Duodenal mucosa (tissue), 2 donors: ENCODE measurements around the gene CFAP43.

Experiments used
- H3K27ac ChIP-seq: one replicate; pipeline ENCODE4 v1.7.0; 2013; ENCODE audit warnings: low read depth, low read length
- H3K27me3 ChIP-seq, 2 donors: one replicate each; pipeline ENCODE4 v1.7.0; 2013; ENCODE audit warnings: low read length in 2 of 2, control low read depth in 1 of 2; ENCODE audit not compliant: insufficient read depth in 2 of 2, control insufficient read depth in 1 of 2
- H3K36me3 ChIP-seq, 2 donors: one replicate each; pipeline ENCODE4 v1.7.0; 2013; ENCODE audit warnings: low read length in 2 of 2, control low read depth in 1 of 2; ENCODE audit not compliant: insufficient read depth in 2 of 2, control insufficient read depth in 1 of 2
- H3K4me1 ChIP-seq, 2 donors: one replicate each; pipeline ENCODE4 v1.7.0; 2013; ENCODE audit warnings: low read length in 2 of 2, control low read depth in 1 of 2; ENCODE audit not compliant: insufficient read depth in 2 of 2, control insufficient read depth in 1 of 2
- H3K4me3 ChIP-seq, 2 donors: one replicate each; pipeline ENCODE4 v1.7.0; 2013; ENCODE audit warnings: low read length in 2 of 2, low read depth in 1 of 2
- H3K9ac ChIP-seq, 2 donors: one replicate each; pipeline ENCODE4 v1.7.0; 2013; ENCODE audit warnings: low read length in 2 of 2, low read depth in 1 of 2
- H3K9me3 ChIP-seq, 2 donors: one replicate each; pipeline ENCODE4 v1.7.0; 2013; ENCODE audit warnings: low read length in 2 of 2, control low read depth in 1 of 2; ENCODE audit not compliant: control insufficient read depth in 1 of 2

CFAP43 gene

GRCh38 chr10:104151737-104152136 lies 80.4 kb downstream of the CFAP43 start:
- Histone ChIP-seq H3K36me3 (no peaks in the 10 kb centered on the region), H3K9me3 (peaks cover 0 to 5% of the 10 kb centered on the region in 2 donors), H3K4me1 (no peaks in the 10 kb centered on the region), H3K27ac (no peak overlapping the region), H3K9ac (no peak overlapping the region), H3K27me3 (peaks cover 0 to 3% of the 10 kb centered on the region in 2 donors), H3K4me3 (no peak overlapping the region)

GRCh38 chr10:104150139-104150538 lies 82.0 kb downstream of the CFAP43 start:
- Histone ChIP-seq H3K4me3 (no peak overlapping the region), H3K27ac (no peak overlapping the region), H3K36me3 (no peaks in the 10 kb centered on the region), H3K9ac (no peak overlapping the region), H3K9me3 (peaks cover 0 to 5% of the 10 kb centered on the region in 2 donors), H3K27me3 (no peaks in the 10 kb centered on the region), H3K4me1 (no peaks in the 10 kb centered on the region)

- H3K27me3 ChIP-seq, result no peaks in the 10 kb centered on the region
- H3K27ac ChIP-seq, result no peak overlapping the region
- H3K9ac ChIP-seq, result no peak overlapping the region
- H3K4me3 ChIP-seq, result no peak overlapping the region
- no peaks in the 10 kb centered on the region for H3K4me1 ChIP-seq
- H3K9me3 ChIP-seq, result peaks cover 0 to 3% of the 10 kb centered on the region in 2 donors
- H3K36me3 ChIP-seq, result no peaks in the 10 kb centered on the region
Observed at GRCh38 chr10:104146882-104147281, 85.3 kb downstream of the CFAP43 start.

GRCh38 chr10:104144931-104145330 lies 87.2 kb downstream of the CFAP43 start:
- Histone ChIP-seq H3K36me3 (no peaks in the 10 kb centered on the region), H3K4me1 (no peaks in the 10 kb centered on the region), H3K9ac (no peak overlapping the region), H3K4me3 (no peak overlapping the region), H3K27me3 (no peaks in the 10 kb centered on the region), H3K9me3 (no peaks in the 10 kb centered on the region), H3K27ac (no peak overlapping the region)

- Histone ChIP-seq H3K36me3 (no peaks in the 10 kb centered on the region), H3K27ac (no peak overlapping the region), H3K4me3 (no peak overlapping the region), H3K9me3 (no peaks in the 10 kb centered on the region), H3K9ac (no peak overlapping the region), H3K27me3 (no peaks in the 10 kb centered on the region), H3K4me1 (no peaks in the 10 kb centered on the region)
Observed at GRCh38 chr10:104143829-104144228, 88.3 kb downstream of the CFAP43 start.

GRCh38 chr10:104142081-104142480 lies 90.1 kb downstream of the CFAP43 start:
- no peak overlapping the region for H3K27ac ChIP-seq
- H3K4me1 ChIP-seq, result no peaks in the 10 kb centered on the region
- no peaks in the 10 kb centered on the region for H3K9me3 ChIP-seq
- H3K4me3 ChIP-seq, result no peak overlapping the region
- H3K27me3 ChIP-seq, result no peaks in the 10 kb centered on the region
- H3K9ac ChIP-seq, result no peak overlapping the region
- H3K36me3 ChIP-seq, result no peaks in the 10 kb centered on the region

- Histone ChIP-seq H3K27me3 (no peaks in the 10 kb centered on the region), H3K36me3 (no peaks in the 10 kb centered on the region), H3K27ac (no peak overlapping the region), H3K4me3 (no peak overlapping the region), H3K9me3 (no peaks in the 10 kb centered on the region), H3K4me1 (no peaks in the 10 kb centered on the region), H3K9ac (no peak overlapping the region)
Observed at GRCh38 chr10:104139221-104139620, 92.9 kb downstream of the CFAP43 start.

- H3K4me3 ChIP-seq, result no peak overlapping the region
- no peaks in the 10 kb centered on the region for H3K27me3 ChIP-seq
- H3K36me3 ChIP-seq, result no peaks in the 10 kb centered on the region
- H3K9ac ChIP-seq, result no peak overlapping the region
- no peaks in the 10 kb centered on the region for H3K4me1 ChIP-seq
- H3K9me3 ChIP-seq, result no peaks in the 10 kb centered on the region
- H3K27ac ChIP-seq, result no peak overlapping the region
Observed at GRCh38 chr10:104138131-104138530, 94.0 kb downstream of the CFAP43 start.

- no peaks in the 10 kb centered on the region for H3K4me1 ChIP-seq
- no peak overlapping the region for H3K9ac ChIP-seq
- H3K4me3 ChIP-seq, result no peak overlapping the region
- H3K36me3 ChIP-seq, result no peaks in the 10 kb centered on the region
- no peaks in the 10 kb centered on the region for H3K27me3 ChIP-seq
- H3K27ac ChIP-seq, result no peak overlapping the region
- H3K9me3 ChIP-seq, result no peaks in the 10 kb centered on the region
Observed at GRCh38 chr10:104130041-104130440, 102.1 kb downstream of the CFAP43 start.

GRCh38 chr10:104128214-104128613 lies 104.0 kb downstream of the CFAP43 start:
- no peaks in the 10 kb centered on the region for H3K36me3 ChIP-seq

GRCh38 chr10:104127411-104127810 lies 104.8 kb downstream of the CFAP43 start:
- no peak overlapping the region for H3K4me3 ChIP-seq
- H3K4me1 ChIP-seq, result peaks cover 3 to 4% of the 10 kb centered on the region in 2 donors
- no peak overlapping the region for H3K9ac ChIP-seq
- no peaks in the 10 kb centered on the region for H3K27me3 ChIP-seq
- H3K36me3 ChIP-seq, result no peaks in the 10 kb centered on the region
- H3K27ac ChIP-seq, result no peak overlapping the region
- no peaks in the 10 kb centered on the region for H3K9me3 ChIP-seq

More at GRCh38 chr10:104128214-104128613, 104.0 kb downstream of the CFAP43 start:
- no peak overlapping the region for H3K9ac ChIP-seq
- H3K4me3 ChIP-seq, result no peak overlapping the region
- H3K4me1 ChIP-seq, result no peaks in the 10 kb centered on the region
- no peaks in the 10 kb centered on the region for H3K9me3 ChIP-seq
- H3K27ac ChIP-seq, result no peak overlapping the region
- no peaks in the 10 kb centered on the region for H3K27me3 ChIP-seq
